ENCODE data around the gene MTCP1.

MTCP1 gene

GRCh38 chrX:155026420-155026726 is 44.6 kb downstream of the MTCP1 start:
- Histone ChIP-seq H3K9ac (ENCODE audit: low read depth, low read length) (peak overlapping the region; percentile 98), H3K27me3 (ENCODE audit: insufficient read depth, low read length) (no peaks in the 10 kb centered on the region), H3K36me3 (ENCODE audit: insufficient read depth, low read length) (no peaks in the 10 kb centered on the region), H3K4me3 (ENCODE audit: low read length) (peak overlapping the region; percentile 70), H3K9me3 (ENCODE audit: insufficient read depth, low read depth, low read length) (no peaks in the 10 kb centered on the region), H3K27ac (ENCODE audit: low read depth, low read length) (peak overlapping the region; percentile 95; the same call in 1 of the 2 replicates), H3K4me1 (ENCODE audit: insufficient read depth, low read length) (peaks cover 5% of the 10 kb centered on the region; the same call in 1 of the 2 replicates)
- 0% methylated on average over 12 of the region's 16 CpGs for WGBS

GRCh38 chrX:155023907-155024833 is 46.8 kb downstream of the MTCP1 start:
- no peaks in the 10 kb centered on the region for H3K27me3 ChIP-seq (ENCODE audit: insufficient read depth, low read length)
- H3K4me3 ChIP-seq (ENCODE audit: low read length) = no peak overlapping the region
- H3K9me3 ChIP-seq (ENCODE audit: insufficient read depth, low read depth, low read length) = no peaks in the 10 kb centered on the region
- 94% methylated on average over 5 of the region's 6 CpGs for WGBS
- H3K9ac ChIP-seq (ENCODE audit: low read depth, low read length) = no peak overlapping the region
- no peak overlapping the region for H3K27ac ChIP-seq (ENCODE audit: low read depth, low read length)
- no peaks in the 10 kb centered on the region for H3K36me3 ChIP-seq (ENCODE audit: insufficient read depth, low read length)
- H3K4me1 ChIP-seq (ENCODE audit: insufficient read depth, low read length) = peaks cover 5% of the 10 kb centered on the region; the same call in 1 of the 2 replicates

GRCh38 chrX:155022585-155022984 is 48.4 kb downstream of the MTCP1 start, which contains the start of gene F8:
TSS of gene F8 (minus strand) at chrX:155022723. CDS start at chrX:155022552, 171 bp downstream.
- WGBS = 13% methylated on average over 1 of the region's 1 CpG
- Histone ChIP-seq H3K9me3 (ENCODE audit: insufficient read depth, low read depth, low read length) (no peaks in the 10 kb centered on the region), H3K36me3 (ENCODE audit: insufficient read depth, low read length) (no peaks in the 10 kb centered on the region), H3K9ac (ENCODE audit: low read depth, low read length) (no peak within 1 kb of the TSS), H3K4me1 (ENCODE audit: insufficient read depth, low read length) (no peaks in the 10 kb centered on the region), H3K4me3 (ENCODE audit: low read length) (no peak within 1 kb of the TSS), H3K27me3 (ENCODE audit: insufficient read depth, low read length) (no peaks in the 10 kb centered on the region), H3K27ac (ENCODE audit: low read depth, low read length) (no peak within 1 kb of the TSS)

GRCh38 chrX:155020591-155020990 is 50.3 kb downstream of the MTCP1 start:
- Histone ChIP-seq H3K4me3 (ENCODE audit: low read length) (no peak overlapping the region), H3K27ac (ENCODE audit: low read depth, low read length) (no peak overlapping the region), H3K9me3 (ENCODE audit: insufficient read depth, low read depth, low read length) (no peaks in the 10 kb centered on the region), H3K9ac (ENCODE audit: low read depth, low read length) (no peak overlapping the region), H3K4me1 (ENCODE audit: insufficient read depth, low read length) (no peaks in the 10 kb centered on the region), H3K27me3 (ENCODE audit: insufficient read depth, low read length) (no peaks in the 10 kb centered on the region), H3K36me3 (ENCODE audit: insufficient read depth, low read length) (no peaks in the 10 kb centered on the region)
- WGBS = 93% methylated on average over 2 of the region's 3 CpGs

Measured in HUES64 (cell line).